Neural cell (in vitro differentiated cells): ENCODE results near the gene LARGE1. TPM values are rescaled to one million over a fixed set of nuclear protein-coding genes. Genes with fewer than 3 reads are reported as not detected.

ENCODE experiments used
- H2AFZ ChIP-seq: fragments of 200-600, 300-800 bp; sonication (generic), shearing (Covaris generic); 2 replicates; pipeline ENCODE4 v1.6.0; 2014; ENCODE audit warnings: low read depth, mild to moderate bottlenecking, antibody characterized with exemption, low read length, moderate library complexity
- H3F3A ChIP-seq: fragments of 200-600 bp; shearing (Covaris generic); 2 replicates; pipeline ENCODE4 v1.6.1; 2016; ENCODE audit warnings: mild to moderate bottlenecking, moderate library complexity, mixed read lengths, antibody characterized with exemption, low read length; ENCODE audit not compliant: insufficient read depth, poor library complexity, severe bottlenecking
- H3K27ac ChIP-seq: fragments of 200-600, 300-800 bp; sonication (generic), shearing (Covaris generic); 2 replicates; pipeline ENCODE4 v1.5.1; 2014; ENCODE audit warnings: mild to moderate bottlenecking, low read length, moderate library complexity
- H3K27me3 ChIP-seq: fragments of 300-800, 200-600 bp; sonication (generic), shearing (Covaris generic); 2 replicates; pipeline ENCODE4 v1.6.0; 2014; ENCODE audit warnings: mild to moderate bottlenecking, low read depth, low read length, moderate library complexity; ENCODE audit not compliant: insufficient read depth
- H3K36me3 ChIP-seq: fragments of 300-800, 200-600 bp; sonication (generic), shearing (Covaris generic); 2 replicates; pipeline ENCODE4 v1.5.1; 2014; ENCODE audit warnings: mild to moderate bottlenecking, antibody characterized with exemption, low read length, moderate library complexity; ENCODE audit not compliant: insufficient read depth
- H3K4me2 ChIP-seq: fragments of 300-800, 200-600 bp; sonication (generic), shearing (Covaris generic); 2 replicates; pipeline ENCODE4 v1.6.0; 2014; ENCODE audit warnings: mild to moderate bottlenecking, low read length
- H3K4me3 ChIP-seq: fragments of 300-800, 200-600 bp; sonication (generic), shearing (Covaris generic); 2 replicates; pipeline ENCODE4 v1.5.1; 2014; ENCODE audit warnings: mild to moderate bottlenecking, low read length, moderate library complexity
- H3K79me2 ChIP-seq: fragments of 200-600 bp; shearing (Covaris generic); replicated peaks from 2 replicates; pipeline ENCODE4 v1.6.0; 2014; ENCODE audit warnings: mild to moderate bottlenecking, low read length, moderate library complexity; ENCODE audit not compliant: insufficient read depth
- H3K9ac ChIP-seq: fragments of 300-800, 200-600 bp; sonication (generic), shearing (Covaris generic); 2 replicates; pipeline ENCODE4 v1.6.1; 2016; ENCODE audit warnings: mild to moderate bottlenecking, low read length, mixed read lengths
- H3K9me2 ChIP-seq: fragments of 200-600 bp; shearing (Covaris generic); 2 replicates; pipeline ENCODE4 v1.6.1; 2016; ENCODE audit warnings: mild to moderate bottlenecking, low read length, mixed read lengths; ENCODE audit not compliant: insufficient read depth
- H3K9me3 ChIP-seq: fragments of 200-600, 300-800 bp; sonication (generic), shearing (Covaris generic); 2 replicates; pipeline ENCODE4 v1.6.1; 2016; ENCODE audit warnings: mild to moderate bottlenecking, mixed run types, low read length, moderate library complexity, mixed read lengths
- H4K20me1 ChIP-seq: fragments of 200-600 bp; shearing (Covaris generic); 2 replicates; pipeline ENCODE4 v1.6.1; 2016; ENCODE audit warnings: mild to moderate bottlenecking, mixed run types; ENCODE audit not compliant: insufficient read depth
- EP300 ChIP-seq: fragments of 450-650 bp; conservative IDR thresholded peaks from 2 replicates; pipeline ENCODE4 v1.6.1; 2014; ENCODE audit warnings: antibody characterized with exemption, mild to moderate bottlenecking, moderate library complexity; ENCODE audit not compliant: poor library complexity, severe bottlenecking
- EZH2 ChIP-seq: fragments of 200-600, 300-800 bp; shearing (Covaris generic), sonication (generic); IDR thresholded peaks from 2 replicates; pipeline ENCODE4 v1.6.1; 2014; ENCODE audit warnings: antibody characterized with exemption, low read length, borderline replicate concordance, mild to moderate bottlenecking; ENCODE audit not compliant: insufficient read depth, poor library complexity, severe bottlenecking
- MXI1 ChIP-seq: fragments of 450-650 bp; conservative IDR thresholded peaks from 2 replicates; pipeline ENCODE4 v1.6.1; 2014; ENCODE audit warnings: antibody characterized with exemption, mild to moderate bottlenecking; ENCODE audit not compliant: poor library complexity, severe bottlenecking
- POLR2AphosphoS5 ChIP-seq: IDR thresholded peaks from 2 replicates; pipeline ENCODE4 v1.6.1; 2012
- RAD21 ChIP-seq: fragments of 450-650 bp; conservative IDR thresholded peaks from 2 replicates; pipeline ENCODE4 v1.6.1; 2014; ENCODE audit warnings: antibody characterized with exemption, mild to moderate bottlenecking, moderate library complexity
- REST ChIP-seq: IDR thresholded peaks from 2 replicates; pipeline ENCODE4 v1.6.1; 2012; ENCODE audit warnings: borderline replicate concordance
- SMC3 ChIP-seq: fragments of 450-650 bp; conservative IDR thresholded peaks from 2 replicates; pipeline ENCODE4 v1.6.1; 2014; ENCODE audit warnings: antibody characterized with exemption, mild to moderate bottlenecking, moderate library complexity; ENCODE audit not compliant: poor library complexity
- TAF1 ChIP-seq: IDR thresholded peaks from 2 replicates; pipeline ENCODE4 v1.6.1; 2012; ENCODE audit warnings: low read depth
- polyA plus RNA-seq: library from polyadenylated mRNA; depleted of rRNA; stranded (reverse); fragments of >200 nt; gene quantifications from 2 replicates; pipeline ENCODE4 v1.2.3, GENCODE V29; 2014
- TF ChIP-seq, protein P1 (sequence below): fragments of 450-650 bp; IDR thresholded peaks from 2 replicates; pipeline ENCODE4 v1.5.1; 2014; ENCODE audit warnings: antibody characterized with exemption, mild to moderate bottlenecking, moderate library complexity; ENCODE audit not compliant: poor library complexity, severe bottlenecking

LARGE1 gene
- polyA plus RNA-seq, 1 donor from 2014 or later: 27.5 TPM

GRCh38 chr22:33780531-33781136, 139.6 kb downstream of the LARGE1 start:
- no peaks in the 10 kb centered on the region for H3K79me2 ChIP-seq
- no peak overlapping the region for H3K4me3 ChIP-seq
- H3K4me2 ChIP-seq: no peak overlapping the region
- H3K9me3 ChIP-seq: no peaks in the 10 kb centered on the region
- H3K9me2 ChIP-seq: no peaks in the 10 kb centered on the region
- no peak overlapping the region for H3K27ac ChIP-seq
- H3K9ac ChIP-seq: no peak overlapping the region
- no peaks in the 10 kb centered on the region for H3F3A ChIP-seq
- no peaks in the 10 kb centered on the region for H4K20me1 ChIP-seq
- no peaks in the 10 kb centered on the region for H3K27me3 ChIP-seq
- TF ChIP-seq EZH2: no peak
- no peak for TF ChIP-seq TAF1
- TF ChIP-seq MXI1: no peak
- TF ChIP-seq EP300: no peak
- no peak for TF ChIP-seq SMC3
- no peak for TF ChIP-seq RAD21
- no peak for TF ChIP-seq POLR2AphosphoS5
- no peak for TF ChIP-seq REST
- TF ChIP-seq, protein P1, sequence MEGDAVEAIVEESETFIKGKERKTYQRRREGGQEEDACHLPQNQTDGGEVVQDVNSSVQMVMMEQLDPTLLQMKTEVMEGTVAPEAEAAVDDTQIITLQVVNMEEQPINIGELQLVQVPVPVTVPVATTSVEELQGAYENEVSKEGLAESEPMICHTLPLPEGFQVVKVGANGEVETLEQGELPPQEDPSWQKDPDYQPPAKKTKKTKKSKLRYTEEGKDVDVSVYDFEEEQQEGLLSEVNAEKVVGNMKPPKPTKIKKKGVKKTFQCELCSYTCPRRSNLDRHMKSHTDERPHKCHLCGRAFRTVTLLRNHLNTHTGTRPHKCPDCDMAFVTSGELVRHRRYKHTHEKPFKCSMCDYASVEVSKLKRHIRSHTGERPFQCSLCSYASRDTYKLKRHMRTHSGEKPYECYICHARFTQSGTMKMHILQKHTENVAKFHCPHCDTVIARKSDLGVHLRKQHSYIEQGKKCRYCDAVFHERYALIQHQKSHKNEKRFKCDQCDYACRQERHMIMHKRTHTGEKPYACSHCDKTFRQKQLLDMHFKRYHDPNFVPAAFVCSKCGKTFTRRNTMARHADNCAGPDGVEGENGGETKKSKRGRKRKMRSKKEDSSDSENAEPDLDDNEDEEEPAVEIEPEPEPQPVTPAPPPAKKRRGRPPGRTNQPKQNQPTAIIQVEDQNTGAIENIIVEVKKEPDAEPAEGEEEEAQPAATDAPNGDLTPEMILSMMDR: no peak
- H2AFZ ChIP-seq: no peak overlapping the region
- no peaks in the 10 kb centered on the region for H3K36me3 ChIP-seq

DNA sequence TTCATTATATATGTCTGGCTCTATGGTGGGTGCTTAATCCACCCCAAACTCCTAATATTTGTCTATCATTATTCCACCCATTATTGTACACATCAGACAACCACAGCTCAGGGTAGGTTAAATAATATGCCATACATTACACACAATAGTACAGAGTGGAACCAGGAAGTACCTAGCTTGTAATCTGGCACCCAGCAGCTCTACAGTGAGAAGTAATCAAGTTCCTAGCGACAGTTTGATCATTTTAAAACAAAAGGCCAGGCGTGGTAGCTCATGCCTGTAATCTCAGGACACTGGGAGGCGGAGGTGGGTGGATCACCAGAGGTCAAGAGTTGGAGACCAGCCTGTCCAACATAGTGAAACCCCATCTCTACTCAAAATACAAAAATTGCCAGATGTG, 141.0 kb downstream of the LARGE1 start:
- TF ChIP-seq RAD21 (no peak), MXI1 (no peak), EP300 (no peak), REST (no peak), TAF1 (no peak), SMC3 (no peak), EZH2 (no peak), POLR2AphosphoS5 (no peak)
- TF ChIP-seq, protein P1: no peak
- no peaks in the 10 kb centered on the region for H4K20me1 ChIP-seq
- H3K79me2 ChIP-seq: no peaks in the 10 kb centered on the region

More for the DNA sequence above, 141.0 kb downstream of the LARGE1 start:
- Histone ChIP-seq H3K27ac (no peak overlapping the region), H3K9me3 (no peaks in the 10 kb centered on the region), H3K27me3 (no peaks in the 10 kb centered on the region), H3K36me3 (no peaks in the 10 kb centered on the region), H3K9ac (no peak overlapping the region), H3K4me2 (no peak overlapping the region), H3K4me3 (no peak overlapping the region), H3K9me2 (no peaks in the 10 kb centered on the region), H2AFZ (no peak overlapping the region), H3F3A (no peaks in the 10 kb centered on the region)
